Measurements from ENCODE around the gene SPAG4.

- TF ChIP-seq CTCF (IDR thresholded peaks at IDR 0.05), result no peak
- TF ChIP-seq POLR2A (IDR thresholded peaks at IDR 0.05), result no peak
- no peak for TF ChIP-seq EP300 (IDR thresholded peaks at IDR 0.05)
These were observed 32.8 kb upstream of the SPAG4 start for GRCh38 chr20:35582741-35583404.
